ENCODE data around the gene WFDC5.

Gene WFDC5

DNA sequence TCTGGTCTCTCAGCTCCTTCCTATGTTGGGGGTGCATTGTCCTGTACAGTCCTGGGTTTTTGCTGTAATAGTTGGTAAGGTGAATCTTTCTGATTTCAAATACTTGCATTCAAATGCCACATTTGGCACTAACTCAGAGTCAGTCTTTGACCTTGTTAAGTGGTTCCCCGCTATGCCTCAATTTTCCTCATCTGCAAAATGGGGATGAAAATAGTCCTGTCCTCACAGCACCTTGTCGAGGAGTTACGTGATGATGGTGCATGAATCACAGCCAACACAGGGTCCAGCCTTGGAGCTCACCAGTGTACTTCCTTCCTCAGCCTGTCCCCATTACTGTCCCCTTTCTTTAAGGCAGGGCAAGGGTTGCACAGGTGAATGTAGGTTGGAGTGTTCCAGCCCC is 1.1 kb downstream of the WFDC5 start:
- DNase-seq = no peak

GRCh38 chr20:45112754-45113153 is 2.2 kb downstream of the WFDC5 start:
- DNase-seq = no peak

- no peak for DNase-seq
These were observed 3.0 kb downstream of the WFDC5 start for GRCh38 chr20:45111799-45112471.

- no peak for DNase-seq
These were observed 3.7 kb downstream of the WFDC5 start for GRCh38 chr20:45111285-45111684.

GRCh38 chr20:45110301-45110700 is 4.7 kb downstream of the WFDC5 start:
- DNase-seq = no peak

GRCh38 chr20:45109634-45110033 is 5.3 kb downstream of the WFDC5 start:
- DNase-seq = no peak

- no peak for DNase-seq
These were observed 9.7 kb downstream of the WFDC5 start for GRCh38 chr20:45105317-45105716.

GRCh38 chr20:45104786-45105185 is 10.2 kb downstream of the WFDC5 start:
- peak; percentile 48 for DNase-seq

DNA sequence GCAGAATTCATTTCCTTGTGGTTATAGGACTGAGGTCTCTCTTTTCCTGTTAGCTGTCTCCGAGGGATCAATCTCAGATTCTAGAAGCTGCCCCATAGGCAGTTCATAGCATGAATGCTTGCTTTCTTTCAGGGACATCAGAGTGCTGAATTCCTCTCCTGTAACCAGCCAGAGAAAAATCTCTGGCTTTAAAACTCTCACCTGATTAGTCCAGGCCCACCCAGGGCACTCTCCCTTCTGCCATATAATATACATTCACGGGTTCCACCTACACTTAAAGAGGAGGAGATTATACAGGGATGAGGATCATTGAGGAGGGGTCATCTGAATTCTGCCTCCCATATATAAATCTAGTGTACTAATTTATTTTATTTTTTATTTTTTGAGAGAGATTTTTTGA is 11.9 kb downstream of the WFDC5 start:
- DNase-seq = no peak

DNA sequence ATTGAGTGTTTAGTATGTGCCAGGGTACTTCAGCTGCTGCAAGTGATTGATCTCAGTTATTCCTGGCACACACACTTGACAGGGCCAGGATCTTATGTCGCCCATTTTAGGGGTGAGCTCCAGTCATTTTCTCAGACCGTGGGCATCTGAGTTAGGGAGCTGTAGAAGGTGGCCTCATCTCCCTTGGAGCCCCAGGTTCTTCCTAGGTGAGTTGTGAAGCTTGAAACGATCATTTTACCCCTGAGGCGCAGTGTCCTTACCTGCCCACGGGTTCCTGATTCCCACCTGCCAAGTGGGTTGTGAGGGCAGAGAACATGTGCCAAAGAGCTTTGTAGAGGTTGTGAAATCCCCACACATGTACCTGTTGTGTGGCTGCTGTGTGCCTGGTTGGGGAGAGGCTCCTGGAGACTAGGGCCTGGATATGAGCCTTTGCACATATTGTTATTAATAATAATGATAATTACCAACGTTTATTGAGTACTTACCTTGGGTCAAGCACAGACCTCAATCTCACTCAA is 13.6 kb downstream of the WFDC5 start:
- DNase-seq = no peak

DNA sequence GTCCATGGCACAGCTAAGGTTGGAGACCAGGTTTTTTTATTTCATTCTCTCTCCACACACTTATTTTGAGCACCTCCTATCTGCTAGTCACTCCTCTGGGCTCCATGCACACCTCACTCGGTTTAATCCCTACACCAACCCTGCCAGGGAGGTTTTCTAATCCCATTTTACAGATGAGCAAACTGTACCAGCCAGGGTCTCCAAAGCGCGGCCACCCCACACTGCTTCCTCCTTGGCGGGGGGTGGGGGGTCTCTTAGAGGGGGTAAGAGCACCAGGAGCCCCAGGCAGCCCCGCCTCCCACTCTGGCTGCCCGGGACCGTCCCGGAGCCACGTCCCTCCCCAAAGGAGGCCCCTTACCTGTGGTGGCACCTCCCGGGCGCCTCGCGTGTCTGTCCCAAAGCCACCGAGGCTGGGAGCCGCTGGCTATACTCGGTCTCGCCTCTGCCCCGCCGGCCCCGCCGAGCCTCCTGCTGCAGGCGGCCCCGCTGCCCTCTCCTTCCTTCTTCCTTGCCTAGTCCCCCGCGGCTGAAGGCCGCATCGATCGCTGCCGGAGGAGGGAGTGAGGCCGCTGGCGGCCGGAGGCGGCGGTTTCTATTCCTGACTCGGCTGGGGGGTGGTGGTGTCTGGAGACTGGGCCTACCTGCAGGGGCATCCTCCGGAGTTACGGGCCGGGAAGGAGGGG is 14.3 kb downstream of the WFDC5 start, which contains the start of gene KCNS1:
KCNS1 (minus strand) TSS at position 565 of the 683 bp plus-strand sequence. CDS start 1,891 bp downstream, outside the sequence.
- DNase-seq = no peak

DNA sequence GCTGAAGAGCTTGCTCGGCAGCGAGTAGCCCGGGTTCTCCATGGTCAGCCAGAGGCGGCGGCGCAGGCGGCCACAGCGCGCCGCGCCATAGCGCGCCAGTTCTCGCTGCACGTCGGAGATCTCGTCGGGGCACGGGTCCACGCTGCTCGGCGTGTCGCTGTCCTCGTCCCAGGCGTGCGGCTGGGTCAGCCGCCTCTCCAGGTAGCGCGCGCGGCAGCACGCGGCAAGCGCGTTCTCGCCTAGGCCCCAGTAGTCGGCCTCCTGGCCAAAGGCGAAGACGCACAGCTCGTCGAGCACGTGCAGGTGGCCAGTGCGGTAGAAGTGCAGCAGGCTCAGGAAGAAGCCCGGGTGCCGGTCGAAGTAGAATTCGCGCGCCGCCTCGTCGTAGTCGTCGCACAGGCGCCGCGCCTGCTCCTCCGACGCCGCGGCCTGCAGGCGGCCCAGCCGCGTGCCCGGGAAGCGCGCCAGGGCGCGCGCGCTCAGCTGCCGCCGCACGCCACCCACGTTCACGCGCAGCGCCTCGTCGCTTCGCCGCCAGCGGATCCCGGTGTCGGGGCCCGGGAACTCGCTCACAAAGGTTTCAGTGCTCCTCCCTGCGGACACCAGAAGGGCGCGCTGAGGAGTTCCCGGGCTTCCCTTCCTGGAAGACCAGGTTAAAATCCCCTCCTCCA is 16.7 kb downstream of the WFDC5 start:
- DNase-seq = no peak

DNA sequence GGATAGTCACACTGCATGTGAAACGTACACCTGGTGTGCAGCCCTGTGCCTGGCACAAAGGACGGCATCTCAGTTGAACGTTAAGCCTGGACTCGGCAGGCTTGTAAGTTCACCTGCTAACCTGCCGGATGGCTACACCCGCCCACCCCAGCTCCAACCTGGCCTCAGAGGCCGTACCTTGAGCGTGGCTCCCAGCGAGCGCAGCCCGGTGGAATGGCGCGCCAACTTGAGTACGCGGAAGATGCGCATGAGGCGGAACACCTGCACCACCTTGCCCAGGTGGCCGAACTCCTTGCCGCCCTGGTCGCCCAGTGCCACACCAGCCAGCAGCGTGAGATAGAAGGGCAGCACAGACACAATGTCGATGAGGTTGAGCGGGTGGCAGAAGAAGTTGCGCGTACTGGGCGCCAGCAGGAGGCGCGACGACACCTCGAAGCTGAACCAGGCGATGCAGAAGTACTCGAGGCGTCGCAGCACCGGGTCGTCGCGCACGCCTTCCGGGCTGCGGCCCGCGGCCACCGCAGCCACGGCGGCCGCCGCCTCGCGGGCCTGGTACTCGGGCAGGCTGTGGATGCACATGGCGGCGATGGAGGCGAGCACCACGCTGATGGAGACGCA is 17.4 kb downstream of the WFDC5 start:
- no peak for DNase-seq

DNA sequence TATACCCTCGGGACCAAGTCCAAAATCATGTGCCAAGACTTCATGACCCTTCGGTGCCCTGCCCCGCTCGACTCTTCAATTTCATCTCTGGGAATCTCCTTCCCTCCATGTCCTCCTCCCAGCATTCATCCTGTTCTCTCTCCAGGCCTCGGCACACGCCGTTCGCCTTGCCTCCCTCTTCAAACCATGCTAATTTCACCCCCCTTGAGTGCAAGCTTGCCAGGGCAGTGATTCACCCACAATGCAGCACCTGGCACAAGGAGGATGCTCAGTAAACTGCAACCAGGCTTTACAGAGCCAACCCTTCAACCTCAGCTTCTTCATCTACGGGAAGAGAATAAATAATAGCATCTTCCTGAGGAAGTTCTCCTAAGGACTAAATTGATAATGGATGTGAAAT is 18.2 kb downstream of the WFDC5 start:
- DNase-seq = no peak

- peak; percentile 55 for DNase-seq
These were observed 19.2 kb downstream of the WFDC5 start for GRCh38 chr20:45095805-45096238.

- DNase-seq = no peak
These were observed 20.0 kb downstream of the WFDC5 start for GRCh38 chr20:45094864-45095574.

DNA sequence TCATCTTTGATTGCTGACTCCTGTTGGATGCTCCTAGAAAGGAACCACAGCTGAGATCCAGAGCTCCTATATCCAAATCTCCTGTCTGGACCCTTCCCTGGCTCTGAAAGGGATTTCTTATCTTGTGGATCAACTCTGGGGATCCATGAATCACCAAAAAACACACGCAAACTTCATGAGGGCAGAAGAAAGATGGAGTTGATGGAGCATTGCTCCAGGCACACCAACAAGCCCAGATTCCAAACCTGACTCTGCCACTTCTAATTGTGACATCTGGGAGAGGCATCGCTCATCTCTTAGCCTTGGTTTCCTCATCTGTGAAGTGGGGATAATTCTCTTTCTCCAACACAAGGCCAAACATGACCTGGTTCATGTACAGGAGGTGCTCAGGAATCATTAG is 20.8 kb downstream of the WFDC5 start:
- DNase-seq = no peak

- DNase-seq = no peak
These were observed 22.1 kb downstream of the WFDC5 start for GRCh38 chr20:45092898-45093297.

- no peak for DNase-seq
These were observed 23.6 kb downstream of the WFDC5 start for GRCh38 chr20:45091366-45091765.

GRCh38 chr20:45090481-45090880 is 24.5 kb downstream of the WFDC5 start:
- DNase-seq = no peak

GRCh38 chr20:45088247-45088646 is 26.7 kb downstream of the WFDC5 start:
- peak; percentile 79 for DNase-seq

- DNase-seq = no peak
These were observed 27.2 kb downstream of the WFDC5 start for GRCh38 chr20:45087814-45088213.
